Pancreas (tissue), 10 donors: Measurements from ENCODE around the gene PTOV1. TPM values are rescaled to one million over a fixed set of nuclear protein-coding genes. Genes with fewer than 3 reads are reported as not detected.

Experiments
- ATAC-seq, 4 donors: fragments of 200-7000 bp; cut with Tn5 transposase; one replicate each; pipeline versions ENCODE4 v1.8.0 to v1.9.1; 2020; ENCODE audit warnings: mild to moderate bottlenecking in 4 of 4, moderate library complexity in 4 of 4
- DNase-seq, 6 donors: peaks; one replicate each; pipeline ENCODE4 v3.0.0-alpha.2; 2020
- FAIRE-seq: peaks from 2 replicates; lab custom pipeline; 2012; peaks lifted over from hg19 to GRCh38; lab: Jason Lieb, UNC
- H3K27ac ChIP-seq, 4 donors: fragments of 200-600 bp; sonication (generic); 1 replicate in 3 of 4; 2 replicates in 1 of 4; pipeline versions ENCODE4 v1.5.0 to v1.8.0; 2020
- H3K27me3 ChIP-seq, 4 donors: fragments of 200-600 bp; one replicate each; pipeline ENCODE4 v1.8.0; 2021
- H3K36me3 ChIP-seq, 3 donors: fragments of 200-600 bp; sonication (generic) in 1 of 3; one replicate each; pipeline versions ENCODE4 v1.5.0 to v1.8.0; 2020 to 2021
- H3K4me1 ChIP-seq, 3 donors: fragments of 200-600 bp; one replicate each; pipeline ENCODE4 v1.8.0; 2021
- H3K4me3 ChIP-seq, 4 donors: fragments of 200-600 bp; sonication (generic) in 2 of 4; one replicate each; pipeline versions ENCODE4 v1.5.0 to v1.8.0; 2020 to 2021
- H3K9me3 ChIP-seq, 4 donors: fragments of 200-600 bp; one replicate each; pipeline ENCODE4 v1.8.0; 2021
- CTCF ChIP-seq, 4 donors: fragments of 200-600 bp; sonication (generic) in 3 of 4; IDR thresholded peaks; one replicate each; pipeline versions ENCODE4 v1.5.0 to v1.8.0; 2021; ENCODE audit warnings: antibody characterized with exemption in 4 of 4
- WGBS, 2 donors: extraction: QIAGEN DNeasy Blood & Tissue Kit; methylation state at CpG; one replicate each; pipeline ENCODE4 v1.1.7; 2013; 5-methylcytosine and 5-hydroxymethylcytosine counted together
- intact Hi-C, 3 donors: fragments of 100-400 bp; cut with DNase I; formaldehyde crosslinking; loops; one replicate each; pipeline versions ENCODE4 v1.11.1 to v1.14.2; 2022
- polyA plus RNA-seq, 2 donors: library from polyadenylated mRNA; stranded (reverse); fragments of 200-250 nt; gene quantifications; one replicate each; pipeline ENCODE4 v1.2.3, GENCODE V29; 2013
- total RNA-seq, 6 donors: library from RNA; stranded (reverse); fragmentation: NEBNext Ultra II Directional in 4 of 6; extraction: Animal tissue kit (Norgen Biotek cat#: 25700) in 4 of 6; gene quantifications; one replicate each; pipeline versions ENCODE4 v1.2.1 to v1.2.4, GENCODE V29; 2021 to 2023
- donor health status: healthy with polysubstance abuse.
- donor health status: DM: no; HTN: no; CAD: no; lungs with moderate emphysema.
- donor health status: DM: no; HTN: no; CAD: no.
- donor health status: control.
- donor health status: control.
- donor health status: Bipolar disorder and iron deficiency.
- donor health status: DM: yes; HTN: yes; CAD: no.
- donor health status: DM: no; HTN: no; CAD: no.
- donor health status: DM: no; HTN: no; CAD: no.
- donor health status: DM: yes; HTN: yes; CAD: no.

Gene PTOV1
- total and polyA plus RNA-seq, 8 donors = 48.8 to 191 (median 76.0) TPM

GRCh38 chr19:49853852-49854377 is 3.0 kb downstream of the PTOV1 start:
- H3K36me3 ChIP-seq = peaks cover 0 to 26% (median 10%) of the 10 kb centered on the region in 3 donors
- FAIRE-seq = no peak
- H3K4me3 ChIP-seq = no peak overlapping the region
- DNase-seq = peak in 2 of 6 donors; percentile 24 to 26
- H3K4me1 ChIP-seq = peaks cover 0 to 9% (median 0%) of the 10 kb centered on the region in 3 donors
- no peak for TF ChIP-seq CTCF (IDR thresholded peaks at IDR 0.05)
- no peak overlapping the region for H3K27ac ChIP-seq
- H3K9me3 ChIP-seq = no peaks in the 10 kb centered on the region
- no peaks in the 10 kb centered on the region for H3K27me3 ChIP-seq
- intact Hi-C loops = no loop called here
- ATAC-seq = no peak
- WGBS, 2 donors = 73 to 84% methylated on average over 10 of the region's 10 CpGs

- ATAC-seq (no peak), DNase-seq (peak in 5 of 6 donors; percentile 15 to 84 (median 57)), FAIRE-seq (no peak)
- Histone ChIP-seq H3K9me3 (no peaks in the 10 kb centered on the region), H3K4me3 (no peak overlapping the region), H3K36me3 (peaks cover 0 to 30% (median 10%) of the 10 kb centered on the region in 3 donors), H3K4me1 (peaks cover 0 to 9% (median 0%) of the 10 kb centered on the region in 3 donors), H3K27me3 (no peaks in the 10 kb centered on the region), H3K27ac (no peak overlapping the region)
- no peak for TF ChIP-seq CTCF (IDR thresholded peaks at IDR 0.05)
- intact Hi-C loops = no loop called here
- WGBS, 2 donors = 88 to 92% methylated on average over 37 to 39 of the region's 39 CpGs
Measured at GRCh38 chr19:49854378-49855263, 3.7 kb downstream of the PTOV1 start.

- Histone ChIP-seq H3K4me1 (peaks cover 0 to 3% (median 0%) of the 10 kb centered on the region in 3 donors), H3K9me3 (no peaks in the 10 kb centered on the region), H3K4me3 (no peak overlapping the region), H3K27ac (no peak overlapping the region), H3K36me3 (peaks cover 0 to 31% (median 10%) of the 10 kb centered on the region in 3 donors), H3K27me3 (no peaks in the 10 kb centered on the region)
- FAIRE-seq = no peak
- WGBS, 2 donors = 89 to 93% methylated on average over 12 of the region's 12 CpGs
- no peak for TF ChIP-seq CTCF (IDR thresholded peaks at IDR 0.05)
- DNase-seq = peak in 1 of 6 donors; percentile 39
- intact Hi-C loops = no loop called here
- no peak for ATAC-seq
Measured at GRCh38 chr19:49855277-49855675, 4.3 kb downstream of the PTOV1 start.

GRCh38 chr19:49855676-49856573 is 5.0 kb downstream of the PTOV1 start:
- 79 to 84% methylated on average over 20 to 21 of the region's 21 CpGs for WGBS, 2 donors
- intact Hi-C loops = no loop called here
- peaks cover 0 to 31% (median 10%) of the 10 kb centered on the region in 3 donors for H3K36me3 ChIP-seq
- FAIRE-seq = no peak
- TF ChIP-seq CTCF (IDR thresholded peaks at IDR 0.05) = no peak
- H3K27me3 ChIP-seq = no peaks in the 10 kb centered on the region
- H3K4me3 ChIP-seq = no peak overlapping the region
- DNase-seq = peak in 2 of 6 donors; percentile 47 to 58
- H3K9me3 ChIP-seq = no peaks in the 10 kb centered on the region
- H3K27ac ChIP-seq = no peak overlapping the region
- no peak for ATAC-seq
- H3K4me1 ChIP-seq = peaks cover 0 to 3% (median 0%) of the 10 kb centered on the region in 3 donors
